Neural cell (in vitro differentiated cells): ENCODE data around the gene KIF5A. TPM values are rescaled to one million over a fixed set of nuclear protein-coding genes. Genes with fewer than 3 reads are reported as not detected.

Source experiments
- H2AFZ ChIP-seq: fragments of 200-600, 300-800 bp; sonication (generic), shearing (Covaris generic); 2 replicates; pipeline ENCODE4 v1.6.0; 2014; ENCODE audit warnings: low read depth, mild to moderate bottlenecking, antibody characterized with exemption, low read length, moderate library complexity
- H3F3A ChIP-seq: fragments of 200-600 bp; shearing (Covaris generic); 2 replicates; pipeline ENCODE4 v1.6.1; 2016; ENCODE audit warnings: mild to moderate bottlenecking, moderate library complexity, mixed read lengths, antibody characterized with exemption, low read length; ENCODE audit not compliant: insufficient read depth, poor library complexity, severe bottlenecking
- H3K27ac ChIP-seq: fragments of 200-600, 300-800 bp; sonication (generic), shearing (Covaris generic); 2 replicates; pipeline ENCODE4 v1.5.1; 2014; ENCODE audit warnings: mild to moderate bottlenecking, low read length, moderate library complexity
- H3K27me3 ChIP-seq: fragments of 300-800, 200-600 bp; sonication (generic), shearing (Covaris generic); 2 replicates; pipeline ENCODE4 v1.6.0; 2014; ENCODE audit warnings: mild to moderate bottlenecking, low read depth, low read length, moderate library complexity; ENCODE audit not compliant: insufficient read depth
- H3K36me3 ChIP-seq: fragments of 300-800, 200-600 bp; sonication (generic), shearing (Covaris generic); 2 replicates; pipeline ENCODE4 v1.5.1; 2014; ENCODE audit warnings: mild to moderate bottlenecking, antibody characterized with exemption, low read length, moderate library complexity; ENCODE audit not compliant: insufficient read depth
- H3K4me2 ChIP-seq: fragments of 300-800, 200-600 bp; sonication (generic), shearing (Covaris generic); 2 replicates; pipeline ENCODE4 v1.6.0; 2014; ENCODE audit warnings: mild to moderate bottlenecking, low read length
- H3K4me3 ChIP-seq: fragments of 300-800, 200-600 bp; sonication (generic), shearing (Covaris generic); 2 replicates; pipeline ENCODE4 v1.5.1; 2014; ENCODE audit warnings: mild to moderate bottlenecking, low read length, moderate library complexity
- H3K79me2 ChIP-seq: fragments of 200-600 bp; shearing (Covaris generic); replicated peaks from 2 replicates; pipeline ENCODE4 v1.6.0; 2014; ENCODE audit warnings: mild to moderate bottlenecking, low read length, moderate library complexity; ENCODE audit not compliant: insufficient read depth
- H3K9ac ChIP-seq: fragments of 300-800, 200-600 bp; sonication (generic), shearing (Covaris generic); 2 replicates; pipeline ENCODE4 v1.6.1; 2016; ENCODE audit warnings: mild to moderate bottlenecking, low read length, mixed read lengths
- H3K9me2 ChIP-seq: fragments of 200-600 bp; shearing (Covaris generic); 2 replicates; pipeline ENCODE4 v1.6.1; 2016; ENCODE audit warnings: mild to moderate bottlenecking, low read length, mixed read lengths; ENCODE audit not compliant: insufficient read depth
- H3K9me3 ChIP-seq: fragments of 200-600, 300-800 bp; sonication (generic), shearing (Covaris generic); 2 replicates; pipeline ENCODE4 v1.6.1; 2016; ENCODE audit warnings: mild to moderate bottlenecking, mixed run types, low read length, moderate library complexity, mixed read lengths
- H4K20me1 ChIP-seq: fragments of 200-600 bp; shearing (Covaris generic); 2 replicates; pipeline ENCODE4 v1.6.1; 2016; ENCODE audit warnings: mild to moderate bottlenecking, mixed run types; ENCODE audit not compliant: insufficient read depth
- CTCF ChIP-seq: fragments of 450-650 bp; IDR thresholded peaks from 2 replicates; pipeline ENCODE4 v1.5.1; 2014; ENCODE audit warnings: antibody characterized with exemption, mild to moderate bottlenecking, moderate library complexity; ENCODE audit not compliant: poor library complexity, severe bottlenecking
- EP300 ChIP-seq: fragments of 450-650 bp; conservative IDR thresholded peaks from 2 replicates; pipeline ENCODE4 v1.6.1; 2014; ENCODE audit warnings: antibody characterized with exemption, mild to moderate bottlenecking, moderate library complexity; ENCODE audit not compliant: poor library complexity, severe bottlenecking
- EZH2 ChIP-seq: fragments of 200-600, 300-800 bp; shearing (Covaris generic), sonication (generic); IDR thresholded peaks from 2 replicates; pipeline ENCODE4 v1.6.1; 2014; ENCODE audit warnings: antibody characterized with exemption, low read length, borderline replicate concordance, mild to moderate bottlenecking; ENCODE audit not compliant: insufficient read depth, poor library complexity, severe bottlenecking
- MXI1 ChIP-seq: fragments of 450-650 bp; conservative IDR thresholded peaks from 2 replicates; pipeline ENCODE4 v1.6.1; 2014; ENCODE audit warnings: antibody characterized with exemption, mild to moderate bottlenecking; ENCODE audit not compliant: poor library complexity, severe bottlenecking
- POLR2AphosphoS5 ChIP-seq: IDR thresholded peaks from 2 replicates; pipeline ENCODE4 v1.6.1; 2012
- RAD21 ChIP-seq: fragments of 450-650 bp; conservative IDR thresholded peaks from 2 replicates; pipeline ENCODE4 v1.6.1; 2014; ENCODE audit warnings: antibody characterized with exemption, mild to moderate bottlenecking, moderate library complexity
- SMC3 ChIP-seq: fragments of 450-650 bp; conservative IDR thresholded peaks from 2 replicates; pipeline ENCODE4 v1.6.1; 2014; ENCODE audit warnings: antibody characterized with exemption, mild to moderate bottlenecking, moderate library complexity; ENCODE audit not compliant: poor library complexity
- TAF1 ChIP-seq: IDR thresholded peaks from 2 replicates; pipeline ENCODE4 v1.6.1; 2012; ENCODE audit warnings: low read depth
- polyA plus RNA-seq: library from polyadenylated mRNA; depleted of rRNA; stranded (reverse); fragments of >200 nt; gene quantifications from 2 replicates; pipeline ENCODE4 v1.2.3, GENCODE V29; 2014
- TF ChIP-seq, protein P1 (sequence below): IDR thresholded peaks from 2 replicates; pipeline ENCODE4 v1.6.1; 2012; ENCODE audit warnings: borderline replicate concordance

KIF5A gene
- polyA plus RNA-seq, 1 donor from 2014 or later, result 58.8 TPM

- peak overlapping the region; percentile 79 for H3K4me3 ChIP-seq
- peaks cover 7% of the 10 kb centered on the region for H3F3A ChIP-seq
- H3K9me2 ChIP-seq, result no peaks in the 10 kb centered on the region
- H3K9me3 ChIP-seq, result no peaks in the 10 kb centered on the region
- no peak overlapping the region for H3K4me2 ChIP-seq
- no peak overlapping the region for H3K27ac ChIP-seq
- no peak overlapping the region for H2AFZ ChIP-seq
- H3K27me3 ChIP-seq, result no peaks in the 10 kb centered on the region
- H3K9ac ChIP-seq, result peak overlapping the region; percentile 5
- no peaks in the 10 kb centered on the region for H3K36me3 ChIP-seq
- H4K20me1 ChIP-seq, result peaks cover 5% of the 10 kb centered on the region
- TF ChIP-seq CTCF (no peak), POLR2AphosphoS5 (no peak), MXI1 (no peak), EP300 (no peak), RAD21 (no peak), EZH2 (no peak), TAF1 (no peak), SMC3 (no peak)
- TF ChIP-seq, protein P1, sequence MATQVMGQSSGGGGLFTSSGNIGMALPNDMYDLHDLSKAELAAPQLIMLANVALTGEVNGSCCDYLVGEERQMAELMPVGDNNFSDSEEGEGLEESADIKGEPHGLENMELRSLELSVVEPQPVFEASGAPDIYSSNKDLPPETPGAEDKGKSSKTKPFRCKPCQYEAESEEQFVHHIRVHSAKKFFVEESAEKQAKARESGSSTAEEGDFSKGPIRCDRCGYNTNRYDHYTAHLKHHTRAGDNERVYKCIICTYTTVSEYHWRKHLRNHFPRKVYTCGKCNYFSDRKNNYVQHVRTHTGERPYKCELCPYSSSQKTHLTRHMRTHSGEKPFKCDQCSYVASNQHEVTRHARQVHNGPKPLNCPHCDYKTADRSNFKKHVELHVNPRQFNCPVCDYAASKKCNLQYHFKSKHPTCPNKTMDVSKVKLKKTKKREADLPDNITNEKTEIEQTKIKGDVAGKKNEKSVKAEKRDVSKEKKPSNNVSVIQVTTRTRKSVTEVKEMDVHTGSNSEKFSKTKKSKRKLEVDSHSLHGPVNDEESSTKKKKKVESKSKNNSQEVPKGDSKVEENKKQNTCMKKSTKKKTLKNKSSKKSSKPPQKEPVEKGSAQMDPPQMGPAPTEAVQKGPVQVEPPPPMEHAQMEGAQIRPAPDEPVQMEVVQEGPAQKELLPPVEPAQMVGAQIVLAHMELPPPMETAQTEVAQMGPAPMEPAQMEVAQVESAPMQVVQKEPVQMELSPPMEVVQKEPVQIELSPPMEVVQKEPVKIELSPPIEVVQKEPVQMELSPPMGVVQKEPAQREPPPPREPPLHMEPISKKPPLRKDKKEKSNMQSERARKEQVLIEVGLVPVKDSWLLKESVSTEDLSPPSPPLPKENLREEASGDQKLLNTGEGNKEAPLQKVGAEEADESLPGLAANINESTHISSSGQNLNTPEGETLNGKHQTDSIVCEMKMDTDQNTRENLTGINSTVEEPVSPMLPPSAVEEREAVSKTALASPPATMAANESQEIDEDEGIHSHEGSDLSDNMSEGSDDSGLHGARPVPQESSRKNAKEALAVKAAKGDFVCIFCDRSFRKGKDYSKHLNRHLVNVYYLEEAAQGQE, result no peak
- peaks cover 80% of the 10 kb centered on the region for H3K79me2 ChIP-seq
Observed at GRCh38 chr12:57554897-57555296, 5.1 kb downstream of the KIF5A start.

DNA sequence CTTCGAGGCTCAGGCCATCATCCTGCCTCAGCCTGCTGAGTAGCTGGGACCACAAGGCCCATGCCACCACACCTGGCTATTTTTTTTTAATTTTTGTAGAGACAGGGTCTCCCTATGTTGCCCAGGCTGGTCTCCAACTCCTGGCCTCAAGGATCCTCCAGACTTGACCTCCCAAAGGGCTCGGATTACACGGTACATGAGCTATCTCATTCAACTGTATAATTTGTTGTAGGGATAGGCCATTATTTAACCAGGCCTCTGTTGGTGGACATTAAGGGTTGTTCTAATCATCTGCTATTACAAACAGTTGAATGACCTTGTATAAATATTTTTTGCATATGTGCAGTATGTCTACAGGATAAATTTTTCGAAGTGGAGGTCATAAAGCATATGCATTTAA is 9.0 kb downstream of the KIF5A start:
- Histone ChIP-seq H3K9me2 (no peaks in the 10 kb centered on the region), H3K9me3 (no peaks in the 10 kb centered on the region), H3K36me3 (peaks cover under 1% of the 10 kb centered on the region), H4K20me1 (peaks cover 5% of the 10 kb centered on the region), H3K4me2 (no peak overlapping the region), H3K27ac (no peak overlapping the region), H3K79me2 (peaks cover 52% of the 10 kb centered on the region), H2AFZ (no peak overlapping the region), H3K9ac (no peak overlapping the region), H3K27me3 (no peaks in the 10 kb centered on the region), H3F3A (peaks cover 3% of the 10 kb centered on the region), H3K4me3 (no peak overlapping the region)
- TF ChIP-seq, protein P1, result no peak
- TF ChIP-seq SMC3 (no peak), EP300 (no peak), CTCF (no peak), RAD21 (no peak), POLR2AphosphoS5 (no peak), MXI1 (no peak)
